ENCODE results near the gene SLC13A4. TPM values are rescaled to one million over a fixed set of nuclear protein-coding genes. Genes with fewer than 3 reads are reported as not detected.

Gene SLC13A4
- total and polyA plus RNA-seq, 2 of the 13 experiments (the other 11 are each of a cell fraction or from before 2014, with no cell fraction given), result 0.04 TPM; not detected in 1

DNA sequence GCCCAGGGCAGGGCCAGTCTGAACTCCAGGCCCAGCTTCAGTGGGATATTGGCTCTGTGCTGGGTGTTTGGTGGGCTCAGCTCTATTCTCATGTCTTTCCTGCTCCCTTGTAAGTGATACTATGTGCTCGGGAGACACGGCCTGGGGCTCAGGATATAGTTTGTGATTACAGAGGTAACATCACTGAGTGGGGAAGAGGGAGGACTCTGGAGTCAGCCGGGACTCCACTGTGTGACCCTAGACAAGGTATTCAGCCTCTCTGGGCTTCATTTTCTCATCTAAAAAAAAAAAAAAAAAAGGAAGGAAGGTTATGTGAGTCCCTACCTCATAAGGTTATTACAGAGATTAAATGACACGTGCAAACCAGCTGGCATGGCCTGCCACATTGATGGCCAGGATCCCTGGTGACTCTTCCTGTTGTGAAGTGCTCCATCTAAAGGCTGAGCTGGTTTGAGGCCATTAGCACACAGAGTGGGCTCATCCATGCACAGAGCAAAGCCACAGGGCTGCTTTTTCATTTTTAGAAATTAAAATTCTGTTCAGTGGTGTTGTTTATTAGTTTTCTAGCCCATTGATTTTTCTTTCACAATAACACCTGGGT lies 15.7 kb downstream of the SLC13A4 start:
- ChIA-PET CTCF (ENCODE audit: low intra/inter-chr PET ratio, low total read pairs) (no interaction called here), POLR2A (interaction anchor here (0.6 kb wide), 1 partner anchor 425 kb away, joined by 4 read pairs; no protein-coding TSS in a partner anchor)
- 39% methylated on average over 4 of the region's 4 CpGs for WGBS (ENCODE audit: low lambda C conversion rate)
- FAIRE-seq (no peak), ATAC-seq (no peak), DNase-seq (ENCODE audit: low spot score) (no peak)
- H3K27ac ChIP-seq (ENCODE audit: extremely low read length, insufficient read depth, low read length), result no peak overlapping the region
- no TSS peak for BruUV-seq (replicated peaks)
- H3K9ac ChIP-seq (ENCODE audit: insufficient read depth, low read depth, low read length), result no peak overlapping the region
- H3K4me3 ChIP-seq (replicated peaks in 1 of 3; ENCODE audit: insufficient read depth in 1 of 3, low read depth in 2 of 3, low read length in 3 of 3), result no peak overlapping the region
- no peaks in the 10 kb centered on the region for H3K79me2 ChIP-seq (ENCODE audit: insufficient read depth, low read length)
- H2AFZ ChIP-seq (ENCODE audit: low read length), result no peak overlapping the region
- H3K4me1 ChIP-seq (ENCODE audit: insufficient read depth, low read length), result peaks cover 22% of the 10 kb centered on the region
- no peak overlapping the region for H3K4me2 ChIP-seq (ENCODE audit: low read depth, low read length)
- intact Hi-C loops (cut with micrococcal nuclease; ENCODE audit: unreplicated experiment), result no loop called here
- no peaks in the 10 kb centered on the region for H3K9me3 ChIP-seq (ENCODE audit: low read length)
- peaks cover 5 to 36% of the 10 kb centered on the region in 2 experiments; a peak in 4 of 5 replicates for H3K27me3 ChIP-seq (ENCODE audit: control insufficient read depth in 1 of 2, insufficient read depth in 2 of 2, low read length in 2 of 2)
- no peaks in the 10 kb centered on the region for H3K36me3 ChIP-seq (replicated peaks in 1 of 2; ENCODE audit: control insufficient read depth in 1 of 2, insufficient read depth in 2 of 2, low read length in 2 of 2)
- H4K20me1 ChIP-seq (ENCODE audit: insufficient read depth, low read length), result no peaks in the 10 kb centered on the region
- in situ Hi-C loops (cut with HindIII; ENCODE audit: extremely low pct_ligation_motif_present, low pct_unique_long_range_greater_than_20kb), result no loop called here
- TF ChIP-seq SMARCE1 (IDR thresholded peaks at IDR 0.05; ENCODE audit: borderline replicate concordance) (no peak), RBAK (CRISPR knock-in tag; IDR thresholded peaks at IDR 0.05) (no peak), ZNF543 (CRISPR knock-in tag; IDR thresholded peaks at IDR 0.05) (no peak), ZNF207 (IDR thresholded peaks at IDR 0.05; ENCODE audit: borderline replicate concordance) (no peak), ZNF652 (CRISPR knock-in tag; IDR thresholded peaks at IDR 0.05; ENCODE audit: borderline replicate concordance, low read depth) (no peak), AFF4 (CRISPR knock-in tag; IDR thresholded peaks at IDR 0.05) (no peak)
- TF ChIP-seq, protein P1, sequence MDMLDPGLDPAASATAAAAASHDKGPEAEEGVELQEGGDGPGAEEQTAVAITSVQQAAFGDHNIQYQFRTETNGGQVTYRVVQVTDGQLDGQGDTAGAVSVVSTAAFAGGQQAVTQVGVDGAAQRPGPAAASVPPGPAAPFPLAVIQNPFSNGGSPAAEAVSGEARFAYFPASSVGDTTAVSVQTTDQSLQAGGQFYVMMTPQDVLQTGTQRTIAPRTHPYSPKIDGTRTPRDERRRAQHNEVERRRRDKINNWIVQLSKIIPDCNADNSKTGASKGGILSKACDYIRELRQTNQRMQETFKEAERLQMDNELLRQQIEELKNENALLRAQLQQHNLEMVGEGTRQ (IDR thresholded peaks at IDR 0.05; ENCODE audit: low read depth, low read length), result no peak
- TF ChIP-seq, protein P1 (CRISPR knock-in tag; IDR thresholded peaks at IDR 0.05; ENCODE audit: borderline replicate concordance), result no peak
- TF ChIP-seq, protein P2, sequence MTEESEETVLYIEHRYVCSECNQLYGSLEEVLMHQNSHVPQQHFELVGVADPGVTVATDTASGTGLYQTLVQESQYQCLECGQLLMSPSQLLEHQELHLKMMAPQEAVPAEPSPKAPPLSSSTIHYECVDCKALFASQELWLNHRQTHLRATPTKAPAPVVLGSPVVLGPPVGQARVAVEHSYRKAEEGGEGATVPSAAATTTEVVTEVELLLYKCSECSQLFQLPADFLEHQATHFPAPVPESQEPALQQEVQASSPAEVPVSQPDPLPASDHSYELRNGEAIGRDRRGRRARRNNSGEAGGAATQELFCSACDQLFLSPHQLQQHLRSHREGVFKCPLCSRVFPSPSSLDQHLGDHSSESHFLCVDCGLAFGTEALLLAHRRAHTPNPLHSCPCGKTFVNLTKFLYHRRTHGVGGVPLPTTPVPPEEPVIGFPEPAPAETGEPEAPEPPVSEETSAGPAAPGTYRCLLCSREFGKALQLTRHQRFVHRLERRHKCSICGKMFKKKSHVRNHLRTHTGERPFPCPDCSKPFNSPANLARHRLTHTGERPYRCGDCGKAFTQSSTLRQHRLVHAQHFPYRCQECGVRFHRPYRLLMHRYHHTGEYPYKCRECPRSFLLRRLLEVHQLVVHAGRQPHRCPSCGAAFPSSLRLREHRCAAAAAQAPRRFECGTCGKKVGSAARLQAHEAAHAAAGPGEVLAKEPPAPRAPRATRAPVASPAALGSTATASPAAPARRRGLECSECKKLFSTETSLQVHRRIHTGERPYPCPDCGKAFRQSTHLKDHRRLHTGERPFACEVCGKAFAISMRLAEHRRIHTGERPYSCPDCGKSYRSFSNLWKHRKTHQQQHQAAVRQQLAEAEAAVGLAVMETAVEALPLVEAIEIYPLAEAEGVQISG (CRISPR knock-in tag; IDR thresholded peaks at IDR 0.05), result no peak

All from HepG2 (cell line).